GM12874 (cell line): Measurements from ENCODE around the gene PCNA.

ENCODE experiments used
- CTCF ChIP-seq: IDR thresholded peaks from 2 replicates; pipeline ENCODE4 v1.5.1; 2011; ENCODE audit warnings: low read depth, mild to moderate bottlenecking, control low read depth, low read length, moderate library complexity; ENCODE audit not compliant: insufficient read depth

PCNA gene

GRCh38 chr20:5119435-5120184 lies at the start of gene PCNA:
Gene PCNA, minus strand, starts transcription at chr20:5119958. Its CDS starts 160 bp downstream, at chr20:5119798.
- no peak for TF ChIP-seq CTCF

- TF ChIP-seq CTCF, result no peak
These were observed 49.1 kb upstream of the PCNA start for GRCh38 chr20:5168651-5169396.

GRCh38 chr20:5164645-5165625 lies 45.2 kb upstream of the PCNA start:
- TF ChIP-seq CTCF, result no peak

GRCh38 chr20:5161536-5162164 lies 41.9 kb upstream of the PCNA start:
- TF ChIP-seq CTCF, result no peak

GRCh38 chr20:5160882-5161281 lies 41.1 kb upstream of the PCNA start:
- TF ChIP-seq CTCF, result no peak

GRCh38 chr20:5159928-5160327 lies 40.2 kb upstream of the PCNA start:
- no peak for TF ChIP-seq CTCF
